K562 (cell line): ENCODE measurements around the gene KPTN. TPM values are rescaled to one million over a fixed set of nuclear protein-coding genes. Genes with fewer than 3 reads are reported as not detected.
A peak's percentile ranks its signal among the peaks of the same experiment; 100 is the strongest.

Source experiments
- ATAC-seq: fragments of 200-7000 bp; cut with Tn5 transposase; 3 replicates; pipeline ENCODE4 v1.9.1; 2020; ENCODE audit warnings: moderate library complexity
- BruUV-seq: library from RNA; stranded (reverse); fragments of 400-500 nt; replicated peaks from 2 replicates; lab custom pipeline; 2021; lab: Mats Ljungman, UMichigan
- CTCF ChIA-PET: fragments of 300-600 bp; formaldehyde crosslinking; extraction: SDS; loops from one replicate; lab custom pipeline; 2021; ENCODE audit warnings: low intra/inter-chr PET ratio; lab: Yijun Ruan, JAX
- POLR2A ChIA-PET: fragments of 300-600, 350-650 bp; sonication (Branson Sonifier 250); formaldehyde crosslinking; extraction: SDS; loops from one replicate; lab custom pipeline; 2021; ENCODE audit warnings: antibody characterized with exemption, inconsistent platforms; lab: Yijun Ruan, JAX
- DNase-seq, 4 experiments: peaks; one replicate each; pipeline versions ENCODE4 v3.0.0 to v3.0.0-alpha.2; 2011 to 2018; ENCODE audit warnings: low spot score in 3 of 4, mixed read lengths in 3 of 4; ENCODE audit errors: extremely low read depth in 1 of 4
- FAIRE-seq: peaks from 2 replicates; lab custom pipeline; 2011; peaks lifted over from hg19 to GRCh38; lab: Jason Lieb, UNC
- H2AFZ ChIP-seq: 2 replicates; pipeline ENCODE4 v1.6.0; 2011; ENCODE audit warnings: low read depth, low read length, control low read depth, inconsistent platforms
- H3K27ac ChIP-seq: fragments of 200-600 bp; 3 replicates; pipeline ENCODE4 v1.8.0; 2011; ENCODE audit warnings: low read depth, mild to moderate bottlenecking, control low read depth, inconsistent platforms, low read length, moderate library complexity, mixed read lengths; ENCODE audit errors: extremely low read depth
- H3K27me3 ChIP-seq, 2 experiments: fragments of 300-600 bp in 1 of 2; 2 replicates in 1 of 2; 3 replicates in 1 of 2; pipeline versions ENCODE4 v1.6.0 to v1.8.0; 2011; ENCODE audit warnings: inconsistent platforms in 2 of 2, low read length in 2 of 2, mild to moderate bottlenecking in 1 of 2, mixed read lengths in 1 of 2, moderate library complexity in 1 of 2; ENCODE audit not compliant: control insufficient read depth in 2 of 2, insufficient read depth in 2 of 2
- H3K36me3 ChIP-seq: fragments of 300-600 bp; 3 replicates; pipeline ENCODE4 v1.8.0; 2011; ENCODE audit warnings: mild to moderate bottlenecking, low read length, inconsistent platforms; ENCODE audit not compliant: control insufficient read depth, insufficient read depth
- H3K4me1 ChIP-seq, 2 experiments: fragments of 200-600 bp in 1 of 2; replicated peaks in 1 of 2; 2 replicates in 1 of 2; 3 replicates in 1 of 2; pipeline versions ENCODE4 v1.5.1 to v1.8.0; 2011; ENCODE audit warnings: inconsistent platforms in 2 of 2, low read length in 2 of 2, mild to moderate bottlenecking in 1 of 2, mixed read lengths in 1 of 2, moderate library complexity in 1 of 2; ENCODE audit not compliant: control insufficient read depth in 2 of 2, insufficient read depth in 2 of 2
- H3K4me2 ChIP-seq: 2 replicates; pipeline ENCODE4 v1.6.1; 2011; ENCODE audit warnings: low read length, control low read depth, inconsistent platforms, mixed read lengths; ENCODE audit not compliant: insufficient read depth
- H3K4me3 ChIP-seq: fragments of 200-600 bp; sonication (generic), shearing (Covaris generic); 2 replicates; pipeline ENCODE4 v1.5.1; 2016; ENCODE audit warnings: control low read depth, inconsistent platforms
- H3K79me2 ChIP-seq: fragments of 200-600 bp; 3 replicates; pipeline ENCODE4 v1.8.0; 2011; ENCODE audit warnings: low read length, inconsistent platforms; ENCODE audit not compliant: control insufficient read depth, insufficient read depth
- H3K9ac ChIP-seq, 2 experiments: 2 replicates each; pipeline versions ENCODE4 v1.6.0 to v1.6.1; 2011; ENCODE audit warnings: low read depth in 2 of 2, low read length in 2 of 2, control low read depth in 1 of 2, inconsistent platforms in 1 of 2, mild to moderate bottlenecking in 1 of 2, mixed read lengths in 1 of 2; ENCODE audit not compliant: insufficient read depth in 1 of 2
- H3K9me1 ChIP-seq: one replicate; pipeline ENCODE4 v1.6.0; 2011; ENCODE audit warnings: inconsistent platforms, mild to moderate bottlenecking, low read length, moderate library complexity; ENCODE audit not compliant: control insufficient read depth, insufficient read depth
- H3K9me3 ChIP-seq: replicated peaks from 2 replicates; pipeline ENCODE4 v1.5.1; 2011; ENCODE audit warnings: low read depth, low read length, inconsistent platforms; ENCODE audit not compliant: control insufficient read depth, insufficient read depth
- H4K20me1 ChIP-seq: replicated peaks from 2 replicates; pipeline ENCODE4 v1.6.1; 2011; ENCODE audit warnings: low read length, inconsistent platforms, mixed read lengths; ENCODE audit not compliant: control insufficient read depth, insufficient read depth
- CBX3 ChIP-seq, 2 experiments: IDR thresholded peaks; 1 replicate in 1 of 2; 2 replicates in 1 of 2; pipeline ENCODE4 v1.6.1; 2012; ENCODE audit warnings: inconsistent platforms in 2 of 2, low read length in 2 of 2, borderline replicate concordance in 1 of 2, control low read depth in 1 of 2
- HMG20B ChIP-seq: fragments of 250-450 bp; sonication (Bioruptor Pico); IDR thresholded peaks from 2 replicates; pipeline ENCODE4 v1.5.0; 2021; ENCODE audit warnings: mild to moderate bottlenecking
- MBD2 ChIP-seq: sonication (generic); IDR thresholded peaks from 2 replicates; pipeline ENCODE4 v1.6.1; 2016; ENCODE audit warnings: low read depth, borderline replicate concordance
- MCM5 ChIP-seq: fragments of 450-650 bp; IDR thresholded peaks from 2 replicates; pipeline ENCODE4 v1.6.1; 2016; ENCODE audit warnings: low read depth
- MED1 ChIP-seq: sonication (generic); formaldehyde crosslinking; IDR thresholded peaks from 2 replicates; pipeline ENCODE4 v1.8.1; 2023; ENCODE audit warnings: missing genetic modification reagents, borderline replicate concordance
- PKNOX1 ChIP-seq: fragments of 450-650 bp; IDR thresholded peaks from 2 replicates; pipeline ENCODE4 v1.6.1; 2016
- POLR3A ChIP-seq: IDR thresholded peaks from 2 replicates; pipeline ENCODE4 v1.6.1; 2011; ENCODE audit warnings: borderline replicate concordance, mild to moderate bottlenecking, moderate library complexity; ENCODE audit not compliant: insufficient read length, insufficient read depth; ENCODE audit errors: extremely low read depth
- RBM39 ChIP-seq: fragments of 200-400 bp; formaldehyde crosslinking; optimal IDR thresholded peaks from 2 replicates; pipeline ENCODE3; 2018; ENCODE audit warnings: low read depth, low read length
- SRSF3 ChIP-seq: fragments of 200-400 bp; formaldehyde crosslinking; IDR thresholded peaks from 2 replicates; pipeline ENCODE4 v1.6.1; 2016; ENCODE audit warnings: mild to moderate bottlenecking, low read length, moderate library complexity; ENCODE audit not compliant: insufficient read depth
- WHSC1 ChIP-seq: IDR thresholded peaks from one replicate; pipeline ENCODE4 v1.6.1; 2012; ENCODE audit warnings: low read length, control low read depth, inconsistent platforms
- ZC3H11A ChIP-seq: IDR thresholded peaks from 2 replicates; pipeline ENCODE4 v1.6.1; 2012; ENCODE audit warnings: low read depth, low read length, improper control_type of control experiment
- ZFP1 ChIP-seq: fragments of 450-650 bp; formaldehyde crosslinking; IDR thresholded peaks from 2 replicates; pipeline ENCODE4 v1.4.0; 2020; ENCODE audit warnings: mild to moderate bottlenecking, mixed read lengths
- ZNF175 ChIP-seq: fragments of 200-800 bp; sonication (Bioruptor generic); IDR thresholded peaks from 2 replicates; pipeline ENCODE4 v1.6.1; 2016; ENCODE audit warnings: low read depth, mild to moderate bottlenecking, missing genetic modification characterization, missing compliant biosample characterization
- ZNF41 ChIP-seq: fragments of 250-450 bp; sonication (Bioruptor Pico); conservative IDR thresholded peaks from 2 replicates; pipeline ENCODE4 v1.4.0; 2020; ENCODE audit warnings: mild to moderate bottlenecking
- ZNF444 ChIP-seq: fragments of 250-450 bp; sonication (Bioruptor Pico); IDR thresholded peaks from 2 replicates; pipeline ENCODE4 v1.4.0; 2020; ENCODE audit warnings: mild to moderate bottlenecking, moderate library complexity
- WGBS: fragments of 100-300 bp; shearing (Covaris generic); methylation state at CpG from one replicate; pipeline ENCODE4 v1.1.6; 2016; ENCODE audit warnings: low coverage, mixed read lengths; ENCODE audit not compliant: insufficient coverage; ENCODE audit errors: missing lambda C conversion rate; 5-methylcytosine and 5-hydroxymethylcytosine counted together
- in situ Hi-C: fragments of 300-500 bp; cut with MboI; formaldehyde crosslinking; loops from 4 replicates; pipeline ENCODE4 v1.15.0; 2018; ENCODE audit warnings: inconsistent platforms, mixed read lengths
- intact Hi-C: fragments of 100-400 bp; cut with micrococcal nuclease; formaldehyde crosslinking; loops from 2 replicates; pipeline ENCODE4 v1.14.2; 2022
- polyA plus RNA-seq, 8 experiments: library from polyadenylated mRNA; depleted of rRNA in 4 of 8; stranded (reverse) in 5 of 8; unstranded in 3 of 8; fragments of >200 nt; fragmentation: Nextera tagmentation in 2 of 8; fragmentation: Illumina TruSeq in 1 of 8; extraction: Ambion mirVana in 2 of 8; extraction: Trizol in 1 of 8; gene quantifications; 2 replicates each; pipeline versions ENCODE4 v1.2.1 to v1.2.3, GENCODE V29; 2011 to 2014; ENCODE audit warnings: inconsistent platforms in 1 of 8, missing spikeins in 1 of 8
- total RNA-seq, 7 experiments: library from RNA; depleted of rRNA in 6 of 7; stranded (reverse); fragments of >200 nt in 6 of 7; fragmentation: Illumina TruSeq in 2 of 7; extraction: Trizol in 2 of 7; gene quantifications; 2 replicates each; pipeline versions ENCODE4 v1.2.1 to v1.2.3, GENCODE V29; 2011 to 2021; ENCODE audit warnings: low replicate concordance in 1 of 7
- TF ChIP-seq, protein P1 (sequence below): fragments of 450-650 bp; IDR thresholded peaks from 2 replicates; pipeline ENCODE4 v1.6.1; 2016; ENCODE audit warnings: borderline replicate concordance
- TF ChIP-seq, protein P2 (sequence below), 2 experiments: fragments of 450-650 bp; conservative IDR thresholded peaks; 2 replicates each; pipeline ENCODE4 v1.6.1; 2017; ENCODE audit warnings: mild to moderate bottlenecking in 2 of 2, moderate library complexity in 2 of 2

KPTN gene
- total and polyA plus RNA-seq, 9 of the 15 experiments (the other 6 are each of a cell fraction or from before 2014, with no cell fraction given) = 0.56 to 18.2 (median 8.5) TPM

- Histone ChIP-seq H3K9me1 (no peaks in the 10 kb centered on the region), H3K4me1 (peaks cover 20 to 44% of the 10 kb centered on the region in 2 experiments), H3K27ac (peak within 1 kb of the TSS; percentile 92), H3K9ac (peak within 1 kb of the TSS; percentile 97 to 100), H3K79me2 (peaks cover 48% of the 10 kb centered on the region), H3K4me3 (peak within 1 kb of the TSS; percentile 96), H3K36me3 (peaks cover 20% of the 10 kb centered on the region; the same call in 2 of the 3 replicates), H3K4me2 (peak within 1 kb of the TSS; percentile 98), H3K9me3 (no peaks in the 10 kb centered on the region), H2AFZ (peak within 1 kb of the TSS; percentile 95), H4K20me1 (peaks cover 6% of the 10 kb centered on the region), H3K27me3 (no peaks in the 10 kb centered on the region)
- DNase-seq (peak; percentile 99 to 100 (median 99)), ATAC-seq (peak; percentile 97), FAIRE-seq (peak; percentile 99)
- in situ Hi-C loops (no loop called here), intact Hi-C loops (loop anchor here (5.0 kb wide), 4 partner anchors 33 to 182 kb away; partner anchors contain the start of gene KPTN)
- ChIA-PET POLR2A (interaction anchor here (0.6 to 1.6 kb wide), 7 partner anchors 11 to 325 kb away, joined by 3 to 6 read pairs (median 4); no protein-coding TSS in a partner anchor), CTCF (interaction anchor here (0.6 kb wide), 1 partner anchor 222 kb away, joined by 3 read pairs; no protein-coding TSS in a partner anchor)
- 2% methylated on average over 64 of the region's 78 CpGs for WGBS
- BruUV-seq = no TSS peak
- no peak for TF ChIP-seq MED1 (CRISPR knock-in tag)
- TF ChIP-seq HMG20B (CRISPR knock-in tag) = no peak
- no peak for TF ChIP-seq WHSC1
- no peak for TF ChIP-seq ZNF444
- no peak for TF ChIP-seq POLR3A
- peak in 1 of 2 experiments; percentile 34; a peak in 1 of 3 replicates for TF ChIP-seq CBX3 (IDR thresholded peaks at IDR 0.05; ENCODE audit: borderline replicate concordance in 1 of 2, low read length in 2 of 2)
- TF ChIP-seq, protein P1, sequence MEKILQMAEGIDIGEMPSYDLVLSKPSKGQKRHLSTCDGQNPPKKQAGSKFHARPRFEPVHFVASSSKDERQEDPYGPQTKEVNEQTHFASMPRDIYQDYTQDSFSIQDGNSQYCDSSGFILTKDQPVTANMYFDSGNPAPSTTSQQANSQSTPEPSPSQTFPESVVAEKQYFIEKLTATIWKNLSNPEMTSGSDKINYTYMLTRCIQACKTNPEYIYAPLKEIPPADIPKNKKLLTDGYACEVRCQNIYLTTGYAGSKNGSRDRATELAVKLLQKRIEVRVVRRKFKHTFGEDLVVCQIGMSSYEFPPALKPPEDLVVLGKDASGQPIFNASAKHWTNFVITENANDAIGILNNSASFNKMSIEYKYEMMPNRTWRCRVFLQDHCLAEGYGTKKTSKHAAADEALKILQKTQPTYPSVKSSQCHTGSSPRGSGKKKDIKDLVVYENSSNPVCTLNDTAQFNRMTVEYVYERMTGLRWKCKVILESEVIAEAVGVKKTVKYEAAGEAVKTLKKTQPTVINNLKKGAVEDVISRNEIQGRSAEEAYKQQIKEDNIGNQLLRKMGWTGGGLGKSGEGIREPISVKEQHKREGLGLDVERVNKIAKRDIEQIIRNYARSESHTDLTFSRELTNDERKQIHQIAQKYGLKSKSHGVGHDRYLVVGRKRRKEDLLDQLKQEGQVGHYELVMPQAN = peak; percentile 95
- TF ChIP-seq ZC3H11A = no peak
- TF ChIP-seq ZNF41 (CRISPR knock-in tag) = no peak
- TF ChIP-seq MBD2 = peak; percentile 28; the same call in 1 of the 2 replicates
- TF ChIP-seq ZFP1 = no peak
- TF ChIP-seq ZNF175 (CRISPR knock-in tag) = no peak
- TF ChIP-seq PKNOX1 = peak; percentile 82
- no peak for TF ChIP-seq MCM5
- TF ChIP-seq, protein P2, sequence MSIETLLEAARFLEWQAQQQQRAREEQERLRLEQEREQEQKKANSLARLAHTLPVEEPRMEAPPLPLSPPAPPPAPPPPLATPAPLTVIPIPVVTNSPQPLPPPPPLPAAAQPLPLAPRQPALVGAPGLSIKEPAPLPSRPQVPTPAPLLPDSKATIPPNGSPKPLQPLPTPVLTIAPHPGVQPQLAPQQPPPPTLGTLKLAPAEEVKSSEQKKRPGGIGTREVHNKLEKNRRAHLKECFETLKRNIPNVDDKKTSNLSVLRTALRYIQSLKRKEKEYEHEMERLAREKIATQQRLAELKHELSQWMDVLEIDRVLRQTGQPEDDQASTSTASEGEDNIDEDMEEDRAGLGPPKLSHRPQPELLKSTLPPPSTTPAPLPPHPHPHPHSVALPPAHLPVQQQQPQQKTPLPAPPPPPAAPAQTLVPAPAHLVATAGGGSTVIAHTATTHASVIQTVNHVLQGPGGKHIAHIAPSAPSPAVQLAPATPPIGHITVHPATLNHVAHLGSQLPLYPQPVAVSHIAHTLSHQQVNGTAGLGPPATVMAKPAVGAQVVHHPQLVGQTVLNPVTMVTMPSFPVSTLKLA (conservative IDR thresholded peaks at IDR 0.05) = peak; percentile 99
- TF ChIP-seq RBM39 = no peak
- no peak for TF ChIP-seq SRSF3
Measured at GRCh38 chr19:47514869-47515588, 31.0 kb upstream of the KPTN start, which contains the start of gene NAPA. Gene NAPA, minus strand, starts transcription at chr19:47515063. Its CDS starts 123 bp downstream, at chr19:47514940.
